HEK293 (cell line): Measurements from ENCODE around the gene ACVR2A.

Experiments
- CTCF ChIA-PET: fragments of 350-600 bp; formaldehyde crosslinking; extraction: SDS; loops from one replicate; lab custom pipeline; 2021; ENCODE audit warnings: antibody characterized with exemption; lab: Yijun Ruan, JAX
- POLR2A ChIA-PET: fragments of 300-600 bp; formaldehyde crosslinking; extraction: SDS; loops from one replicate; lab custom pipeline; 2020; ENCODE audit warnings: antibody characterized with exemption, inconsistent platforms; lab: Yijun Ruan, JAX
- H3K27ac ChIP-seq: fragments of 200-500 bp; sonication (Bioruptor generic); 2 replicates; pipeline ENCODE4 v1.5.1; 2014; ENCODE audit warnings: low read depth, low read length, control low read depth, inconsistent platforms; ENCODE audit errors: extremely low read depth
- H3K36me3 ChIP-seq, 2 experiments: fragments of 200-500 bp in 1 of 2; sonication (Bioruptor generic) in 1 of 2; 1 replicate in 1 of 2; 2 replicates in 1 of 2; pipeline ENCODE4 v1.5.1; 2014 to 2017; ENCODE audit warnings: inconsistent platforms in 2 of 2, low read length in 2 of 2; ENCODE audit not compliant: control insufficient read depth in 2 of 2, insufficient read depth in 1 of 2
- H3K4me1 ChIP-seq: fragments of 200-500 bp; sonication (Bioruptor generic); 2 replicates; pipeline ENCODE4 v1.5.1; 2014; ENCODE audit warnings: mild to moderate bottlenecking, low read length, inconsistent platforms; ENCODE audit not compliant: control insufficient read depth, insufficient read depth
- H3K4me3 ChIP-seq: 2 replicates; pipeline ENCODE4 v1.5.1; 2011; ENCODE audit warnings: low read depth, mild to moderate bottlenecking, control low read depth, low read length, moderate library complexity
- H3K9me3 ChIP-seq: fragments of 200-500 bp; sonication (Bioruptor generic); 2 replicates; pipeline ENCODE4 v1.5.1; 2014; ENCODE audit warnings: low read depth, low read length, inconsistent platforms; ENCODE audit not compliant: control insufficient read depth, insufficient read depth
- GLIS2 ChIP-seq: fragments of 450-650 bp; formaldehyde crosslinking; IDR thresholded peaks from 2 replicates; pipeline ENCODE4 v1.5.1; 2016; ENCODE audit warnings: missing biosample characterization, missing genetic modification characterization
- KLF10 ChIP-seq: fragments of 450-650 bp; IDR thresholded peaks from 2 replicates; pipeline ENCODE4 v1.5.1; 2018; ENCODE audit warnings: missing biosample characterization, mild to moderate bottlenecking, missing genetic modification characterization
- PRDM1 ChIP-seq: fragments of 450-650 bp; formaldehyde crosslinking; IDR thresholded peaks from 2 replicates; pipeline ENCODE4; 2016; ENCODE audit warnings: missing biosample characterization, missing genetic modification characterization
- PRDM10 ChIP-seq: fragments of 450-650 bp; formaldehyde crosslinking; IDR thresholded peaks from 2 replicates; pipeline ENCODE4 v1.5.1; 2016; ENCODE audit warnings: missing biosample characterization, missing genetic modification characterization
- PRDM6 ChIP-seq: fragments of 450-650 bp; formaldehyde crosslinking; IDR thresholded peaks from 2 replicates; pipeline ENCODE4 v1.5.1; 2017; ENCODE audit warnings: missing biosample characterization, missing genetic modification characterization
- ZBTB20 ChIP-seq: fragments of 450-650 bp; formaldehyde crosslinking; IDR thresholded peaks from 2 replicates; pipeline ENCODE4 v1.5.1; 2016; ENCODE audit warnings: missing biosample characterization, missing genetic modification characterization
- ZBTB21 ChIP-seq: fragments of 450-650 bp; formaldehyde crosslinking; IDR thresholded peaks from 2 replicates; pipeline ENCODE4 v1.5.1; 2017; ENCODE audit warnings: missing biosample characterization, missing genetic modification characterization
- ZBTB44 ChIP-seq: fragments of 450-650 bp; IDR thresholded peaks from 2 replicates; pipeline ENCODE4 v1.5.1; 2018; ENCODE audit warnings: missing biosample characterization, mild to moderate bottlenecking, missing genetic modification characterization
- ZBTB8A ChIP-seq: fragments of 450-650 bp; formaldehyde crosslinking; IDR thresholded peaks from 2 replicates; pipeline ENCODE4 v1.5.1; 2016; ENCODE audit warnings: missing biosample characterization, missing genetic modification characterization
- ZFP3 ChIP-seq: fragments of 450-650 bp; formaldehyde crosslinking; IDR thresholded peaks from 2 replicates; pipeline ENCODE4 v1.5.1; 2016; ENCODE audit warnings: low read depth, missing biosample characterization, missing genetic modification characterization
- ZFP37 ChIP-seq: fragments of 450-650 bp; formaldehyde crosslinking; IDR thresholded peaks from 2 replicates; pipeline ENCODE4 v1.5.1; 2016; ENCODE audit warnings: missing biosample characterization, missing genetic modification characterization
- ZNF121 ChIP-seq: fragments of 450-650 bp; formaldehyde crosslinking; IDR thresholded peaks from 2 replicates; pipeline ENCODE4 v1.5.1; 2016; ENCODE audit warnings: missing biosample characterization, missing genetic modification characterization
- ZNF157 ChIP-seq: fragments of 450-650 bp; formaldehyde crosslinking; IDR thresholded peaks from 2 replicates; pipeline ENCODE4 v1.5.1; 2016; ENCODE audit warnings: missing biosample characterization, missing genetic modification characterization
- ZNF274 ChIP-seq, 2 experiments: fragments of 200-500 bp in 1 of 2; fragments of 450-650 bp in 1 of 2; sonication (Bioruptor generic) in 1 of 2; formaldehyde crosslinking in 1 of 2; IDR thresholded peaks; 2 replicates each; pipeline versions ENCODE4 v1.5.1 to v1.6.1; 2014 to 2016; ENCODE audit warnings: borderline replicate concordance in 1 of 2, inconsistent platforms in 1 of 2, low read length in 1 of 2, missing biosample characterization in 1 of 2, missing genetic modification characterization in 1 of 2
- ZNF302 ChIP-seq: fragments of 450-650 bp; formaldehyde crosslinking; IDR thresholded peaks from 2 replicates; pipeline ENCODE4 v1.5.1; 2016; ENCODE audit warnings: missing biosample characterization, missing genetic modification characterization, low read depth
- ZNF324 ChIP-seq: fragments of 450-650 bp; formaldehyde crosslinking; IDR thresholded peaks from 2 replicates; pipeline ENCODE4 v1.5.1; 2016; ENCODE audit warnings: missing biosample characterization, missing genetic modification characterization
- ZNF362 ChIP-seq: fragments of 450-650 bp; formaldehyde crosslinking; IDR thresholded peaks from 2 replicates; pipeline ENCODE4 v1.5.1; 2016; ENCODE audit warnings: missing biosample characterization, missing genetic modification characterization
- ZNF473 ChIP-seq: fragments of 450-650 bp; formaldehyde crosslinking; IDR thresholded peaks from 2 replicates; pipeline ENCODE4 v1.5.1; 2017; ENCODE audit warnings: missing biosample characterization, missing genetic modification characterization
- ZNF529 ChIP-seq: fragments of 450-650 bp; formaldehyde crosslinking; IDR thresholded peaks from 2 replicates; pipeline ENCODE4 v1.5.1; 2017; ENCODE audit warnings: missing genetic modification characterization, missing biosample characterization; ENCODE audit not compliant: insufficient replicate concordance
- ZNF530 ChIP-seq: fragments of 450-650 bp; formaldehyde crosslinking; IDR thresholded peaks from 2 replicates; pipeline ENCODE4 v1.5.1; 2016; ENCODE audit warnings: low read depth, missing biosample characterization, missing genetic modification characterization
- ZNF561 ChIP-seq: fragments of 450-650 bp; IDR thresholded peaks from 2 replicates; pipeline ENCODE4 v1.5.1; 2018; ENCODE audit warnings: missing biosample characterization, missing genetic modification characterization, borderline replicate concordance
- ZNF580 ChIP-seq: fragments of 450-650 bp; formaldehyde crosslinking; IDR thresholded peaks from 2 replicates; pipeline ENCODE4 v1.5.1; 2016; ENCODE audit warnings: missing biosample characterization, missing genetic modification characterization
- ZNF623 ChIP-seq: fragments of 450-650 bp; formaldehyde crosslinking; IDR thresholded peaks from 2 replicates; pipeline ENCODE4 v1.5.1; 2016; ENCODE audit warnings: missing biosample characterization, missing genetic modification characterization
- ZNF639 ChIP-seq: fragments of 450-650 bp; formaldehyde crosslinking; IDR thresholded peaks from 2 replicates; pipeline ENCODE4 v1.5.1; 2016; ENCODE audit warnings: missing biosample characterization, missing genetic modification characterization
- ZNF645 ChIP-seq: fragments of 450-650 bp; formaldehyde crosslinking; IDR thresholded peaks from 2 replicates; pipeline ENCODE4; 2016; ENCODE audit warnings: missing biosample characterization, missing genetic modification characterization
- ZNF664 ChIP-seq: fragments of 450-650 bp; formaldehyde crosslinking; IDR thresholded peaks from 2 replicates; pipeline ENCODE4 v1.5.1; 2016; ENCODE audit warnings: missing biosample characterization, missing genetic modification characterization
- ZNF704 ChIP-seq: fragments of 450-650 bp; formaldehyde crosslinking; IDR thresholded peaks from 2 replicates; pipeline ENCODE4 v1.5.1; 2016; ENCODE audit warnings: missing biosample characterization, missing genetic modification characterization

Gene ACVR2A

GRCh38 chr2:147888680-147889079 is 43.9 kb downstream of the ACVR2A start:
- peak; percentile 34; the same call in 1 of the 2 replicates for TF ChIP-seq PRDM6 (tag by site-specific recombination)
- TF ChIP-seq ZFP37, result no peak
- TF ChIP-seq ZNF530, result no peak
- TF ChIP-seq ZNF704 (tag by site-specific recombination), result no peak
- no peak for TF ChIP-seq ZBTB20 (tag by site-specific recombination)
- no peak for TF ChIP-seq KLF10 (tag by site-specific recombination)
- TF ChIP-seq ZNF157 (tag by site-specific recombination), result no peak
- no peak for TF ChIP-seq ZNF580 (tag by site-specific recombination)
- TF ChIP-seq ZNF623 (tag by site-specific recombination), result no peak
- no peak for TF ChIP-seq ZBTB8A (tag by site-specific recombination)
- no peak for TF ChIP-seq ZNF639 (tag by site-specific recombination)
- no peak for TF ChIP-seq ZNF121 (tag by site-specific recombination)
- TF ChIP-seq ZFP3, result no peak
- TF ChIP-seq ZNF274 (IDR thresholded peaks at IDR 0.05; ENCODE audit: low read length), result no peak
- no peak for TF ChIP-seq ZNF274 (tag by site-specific recombination; IDR thresholded peaks at IDR 0.05; ENCODE audit: borderline replicate concordance)
- TF ChIP-seq ZNF561 (tag by site-specific recombination), result no peak
- no peak for TF ChIP-seq ZBTB44 (tag by site-specific recombination)
- TF ChIP-seq GLIS2 (tag by site-specific recombination), result no peak
- no peak for TF ChIP-seq ZNF324 (tag by site-specific recombination)
- 0 out of 2 replicates have a peak, but pooled peaks have one; percentile 13 for TF ChIP-seq PRDM1 (tag by site-specific recombination)
- TF ChIP-seq ZNF302 (tag by site-specific recombination), result no peak
- TF ChIP-seq ZNF664, result no peak
- no peak for TF ChIP-seq ZNF529
- TF ChIP-seq ZBTB21 (tag by site-specific recombination), result no peak
- TF ChIP-seq ZNF645 (tag by site-specific recombination), result no peak
- TF ChIP-seq ZNF362 (tag by site-specific recombination), result 0 out of 2 replicates have a peak, but pooled peaks have one; percentile 17
- TF ChIP-seq ZNF473, result no peak
- no peak for TF ChIP-seq PRDM10 (tag by site-specific recombination)
- Histone ChIP-seq H3K36me3 (no peaks in the 10 kb centered on the region), H3K4me1 (peaks cover 20% of the 10 kb centered on the region), H3K4me3 (no peak overlapping the region), H3K9me3 (no peaks in the 10 kb centered on the region), H3K27ac (no peak overlapping the region)
- POLR2A ChIA-PET, result no interaction called here
- CTCF ChIA-PET, result no interaction called here
